Neural cell (in vitro differentiated cells): ENCODE results near the gene SLC2A10.

Experiments used
- EZH2 ChIP-seq: fragments of 200-600, 300-800 bp; shearing (Covaris generic), sonication (generic); IDR thresholded peaks from 2 replicates; pipeline ENCODE4 v1.6.1; 2014; ENCODE audit warnings: antibody characterized with exemption, low read length, borderline replicate concordance, mild to moderate bottlenecking; ENCODE audit not compliant: insufficient read depth, poor library complexity, severe bottlenecking
- TF ChIP-seq, protein P1 (sequence below): fragments of 450-650 bp; IDR thresholded peaks from 2 replicates; pipeline ENCODE4 v1.5.1; 2014; ENCODE audit warnings: antibody characterized with exemption, mild to moderate bottlenecking, moderate library complexity; ENCODE audit not compliant: poor library complexity, severe bottlenecking

DNA sequence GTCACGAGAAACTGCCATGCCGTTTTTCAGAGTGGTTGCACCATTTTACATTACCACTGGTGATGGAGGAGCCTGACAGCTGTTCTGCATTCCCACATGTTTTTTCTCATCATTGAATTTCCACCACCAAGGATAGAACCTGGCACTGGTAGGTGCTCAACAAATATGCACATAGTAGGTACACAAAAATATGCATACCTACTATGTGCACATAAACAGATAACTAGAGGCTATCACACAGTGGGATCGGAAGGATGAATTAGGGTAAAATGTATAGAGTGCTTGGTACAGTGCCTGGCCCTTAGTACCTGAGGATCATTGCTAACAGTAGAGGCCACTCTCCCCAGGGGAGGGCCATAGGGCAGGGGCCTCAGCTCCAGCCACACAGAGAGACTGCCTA, 47.0 kb downstream of the SLC2A10 start:
- TF ChIP-seq, protein P1, sequence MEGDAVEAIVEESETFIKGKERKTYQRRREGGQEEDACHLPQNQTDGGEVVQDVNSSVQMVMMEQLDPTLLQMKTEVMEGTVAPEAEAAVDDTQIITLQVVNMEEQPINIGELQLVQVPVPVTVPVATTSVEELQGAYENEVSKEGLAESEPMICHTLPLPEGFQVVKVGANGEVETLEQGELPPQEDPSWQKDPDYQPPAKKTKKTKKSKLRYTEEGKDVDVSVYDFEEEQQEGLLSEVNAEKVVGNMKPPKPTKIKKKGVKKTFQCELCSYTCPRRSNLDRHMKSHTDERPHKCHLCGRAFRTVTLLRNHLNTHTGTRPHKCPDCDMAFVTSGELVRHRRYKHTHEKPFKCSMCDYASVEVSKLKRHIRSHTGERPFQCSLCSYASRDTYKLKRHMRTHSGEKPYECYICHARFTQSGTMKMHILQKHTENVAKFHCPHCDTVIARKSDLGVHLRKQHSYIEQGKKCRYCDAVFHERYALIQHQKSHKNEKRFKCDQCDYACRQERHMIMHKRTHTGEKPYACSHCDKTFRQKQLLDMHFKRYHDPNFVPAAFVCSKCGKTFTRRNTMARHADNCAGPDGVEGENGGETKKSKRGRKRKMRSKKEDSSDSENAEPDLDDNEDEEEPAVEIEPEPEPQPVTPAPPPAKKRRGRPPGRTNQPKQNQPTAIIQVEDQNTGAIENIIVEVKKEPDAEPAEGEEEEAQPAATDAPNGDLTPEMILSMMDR: no peak
- TF ChIP-seq EZH2: no peak
